ENCODE measurements around the gene HSPB6.

The HSPB6 gene

DNA sequence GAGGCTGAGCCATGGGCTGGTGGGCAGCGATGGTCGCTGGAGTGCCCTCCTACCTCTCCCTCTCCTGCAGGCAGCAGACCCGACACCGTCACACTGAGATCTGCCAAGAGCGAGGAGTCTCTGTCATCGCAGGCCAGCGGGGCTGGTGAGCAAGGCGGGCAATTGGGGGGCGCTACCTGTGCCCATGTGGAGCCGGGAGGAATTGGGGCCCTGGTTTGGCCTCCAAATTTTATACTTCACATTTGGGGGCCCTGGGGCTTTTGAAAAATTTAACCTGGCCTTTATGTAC is 28.5 kb upstream of the HSPB6 start:
- peaks cover 3% of the 10 kb centered on the region for H3K4me1 ChIP-seq (ENCODE audit: control insufficient read depth, insufficient read depth, low read length)
- peak overlapping the region; percentile 29 for H3K4me3 ChIP-seq (ENCODE audit: insufficient read depth, low read depth, low read length)
- no peaks in the 10 kb centered on the region for H3K36me3 ChIP-seq (ENCODE audit: control insufficient read depth, insufficient read depth, low read length)
- no peaks in the 10 kb centered on the region for H3K9me3 ChIP-seq (ENCODE audit: control insufficient read depth, low read length)
- 81 to 86% methylated on average over 10 of the region's 10 CpGs for WGBS, 2 experiments
- H3K27ac ChIP-seq (ENCODE audit: insufficient read depth, low read depth, low read length, poor library complexity, severe bottlenecking) = no peak overlapping the region
- H3K27me3 ChIP-seq (ENCODE audit: control insufficient read depth, insufficient read depth, low read length, poor library complexity, severe bottlenecking) = no peaks in the 10 kb centered on the region

GRCh38 chr19:35784503-35785338 is 27.9 kb upstream of the HSPB6 start:
- H3K9me3 ChIP-seq (ENCODE audit: control insufficient read depth, low read length) = no peaks in the 10 kb centered on the region
- H3K4me1 ChIP-seq (ENCODE audit: control insufficient read depth, insufficient read depth, low read length) = peaks cover 3% of the 10 kb centered on the region
- WGBS, 2 experiments = 17 to 26% methylated on average over 45 of the region's 45 CpGs
- H3K36me3 ChIP-seq (ENCODE audit: control insufficient read depth, insufficient read depth, low read length) = no peaks in the 10 kb centered on the region
- peak overlapping the region; percentile 29 for H3K4me3 ChIP-seq (ENCODE audit: insufficient read depth, low read depth, low read length)
- H3K27me3 ChIP-seq (ENCODE audit: control insufficient read depth, insufficient read depth, low read length, poor library complexity, severe bottlenecking) = no peaks in the 10 kb centered on the region
- no peak overlapping the region for H3K27ac ChIP-seq (ENCODE audit: insufficient read depth, low read depth, low read length, poor library complexity, severe bottlenecking)

- 66 to 70% methylated on average over 28 of the region's 28 CpGs for WGBS, 2 experiments
Observed at GRCh38 chr19:35783469-35784434, 26.9 kb upstream of the HSPB6 start.

GRCh38 chr19:35782589-35782988 is 25.8 kb upstream of the HSPB6 start:
- Histone ChIP-seq H3K27ac (ENCODE audit: insufficient read depth, low read depth, low read length, poor library complexity, severe bottlenecking) (no peak overlapping the region), H3K4me3 (ENCODE audit: insufficient read depth, low read depth, low read length) (no peak overlapping the region), H3K27me3 (ENCODE audit: control insufficient read depth, insufficient read depth, low read length, poor library complexity, severe bottlenecking) (no peaks in the 10 kb centered on the region), H3K36me3 (ENCODE audit: control insufficient read depth, insufficient read depth, low read length) (no peaks in the 10 kb centered on the region), H3K9me3 (ENCODE audit: control insufficient read depth, low read length) (no peaks in the 10 kb centered on the region), H3K4me1 (ENCODE audit: control insufficient read depth, insufficient read depth, low read length) (peaks cover 6% of the 10 kb centered on the region)
- 92 to 94% methylated on average over 12 of the region's 12 CpGs for WGBS, 2 experiments

More at GRCh38 chr19:35783469-35784434, 26.9 kb upstream of the HSPB6 start:
- Histone ChIP-seq H3K4me1 (ENCODE audit: control insufficient read depth, insufficient read depth, low read length) (peaks cover 3% of the 10 kb centered on the region), H3K27ac (ENCODE audit: insufficient read depth, low read depth, low read length, poor library complexity, severe bottlenecking) (no peak overlapping the region), H3K36me3 (ENCODE audit: control insufficient read depth, insufficient read depth, low read length) (no peaks in the 10 kb centered on the region), H3K9me3 (ENCODE audit: control insufficient read depth, low read length) (no peaks in the 10 kb centered on the region), H3K27me3 (ENCODE audit: control insufficient read depth, insufficient read depth, low read length, poor library complexity, severe bottlenecking) (no peaks in the 10 kb centered on the region), H3K4me3 (ENCODE audit: insufficient read depth, low read depth, low read length) (no peak overlapping the region)

DNA sequence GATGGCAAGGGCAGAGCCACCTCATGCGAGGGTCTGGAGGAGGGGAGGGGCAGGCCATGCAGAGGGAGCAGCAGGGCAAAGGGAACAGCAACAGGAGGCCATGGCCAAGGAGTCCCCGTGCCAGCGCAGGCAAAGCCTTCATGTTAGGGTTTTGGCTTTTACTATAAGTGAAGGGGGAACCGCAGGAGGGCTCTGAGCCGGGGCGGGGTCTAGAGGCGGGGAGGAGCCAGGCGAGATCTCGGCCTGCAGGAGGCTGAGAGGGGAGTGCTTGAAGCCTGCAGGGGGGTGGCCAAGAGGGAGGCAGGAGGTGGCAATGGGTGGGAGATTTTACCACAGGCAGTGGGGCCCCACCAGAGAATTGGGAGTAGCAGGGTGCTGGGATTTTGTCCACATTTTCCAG is 24.8 kb upstream of the HSPB6 start:
- no peaks in the 10 kb centered on the region for H3K9me3 ChIP-seq (ENCODE audit: control insufficient read depth, low read length)
- no peak overlapping the region for H3K4me3 ChIP-seq (ENCODE audit: insufficient read depth, low read depth, low read length)
- H3K4me1 ChIP-seq (ENCODE audit: control insufficient read depth, insufficient read depth, low read length) = peaks cover 15% of the 10 kb centered on the region
- H3K27me3 ChIP-seq (ENCODE audit: control insufficient read depth, insufficient read depth, low read length, poor library complexity, severe bottlenecking) = peaks cover 1% of the 10 kb centered on the region
- H3K27ac ChIP-seq (ENCODE audit: insufficient read depth, low read depth, low read length, poor library complexity, severe bottlenecking) = no peak overlapping the region
- 31 to 37% methylated on average over 9 of the region's 9 CpGs for WGBS, 2 experiments
- no peaks in the 10 kb centered on the region for H3K36me3 ChIP-seq (ENCODE audit: control insufficient read depth, insufficient read depth, low read length)

- H3K36me3 ChIP-seq (ENCODE audit: control insufficient read depth, insufficient read depth, low read length) = no peaks in the 10 kb centered on the region
- H3K9me3 ChIP-seq (ENCODE audit: control insufficient read depth, low read length) = no peaks in the 10 kb centered on the region
- peaks cover 7% of the 10 kb centered on the region for H3K27me3 ChIP-seq (ENCODE audit: control insufficient read depth, insufficient read depth, low read length, poor library complexity, severe bottlenecking)
- no peak overlapping the region for H3K27ac ChIP-seq (ENCODE audit: insufficient read depth, low read depth, low read length, poor library complexity, severe bottlenecking)
- no peak overlapping the region for H3K4me3 ChIP-seq (ENCODE audit: insufficient read depth, low read depth, low read length)
- WGBS, 2 experiments = 94 to 96% methylated on average over 20 of the region's 20 CpGs
- H3K4me1 ChIP-seq (ENCODE audit: control insufficient read depth, insufficient read depth, low read length) = peaks cover 21% of the 10 kb centered on the region
Observed at GRCh38 chr19:35780717-35781116, 23.9 kb upstream of the HSPB6 start.

DNA sequence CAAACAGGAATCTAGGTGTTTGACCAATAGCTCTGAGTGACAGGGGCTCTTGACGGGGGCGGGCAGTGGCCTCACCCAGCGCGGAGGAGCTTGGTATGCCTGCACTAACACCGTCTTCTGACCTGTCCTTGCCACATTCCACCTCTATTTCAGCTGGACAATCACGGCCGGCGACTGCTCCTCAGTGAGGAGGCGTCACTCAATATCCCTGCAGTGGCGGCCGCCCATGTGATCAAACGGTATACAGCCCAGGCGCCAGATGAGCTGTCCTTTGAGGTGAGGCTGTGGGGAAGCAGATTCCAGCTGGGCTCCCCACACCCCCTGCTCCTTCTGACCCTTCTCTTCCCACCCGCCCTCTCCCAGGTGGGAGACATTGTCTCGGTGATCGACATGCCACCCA is 23.2 kb upstream of the HSPB6 start:
- H3K27ac ChIP-seq (ENCODE audit: insufficient read depth, low read depth, low read length, poor library complexity, severe bottlenecking) = no peak overlapping the region
- H3K4me1 ChIP-seq (ENCODE audit: control insufficient read depth, insufficient read depth, low read length) = peaks cover 21% of the 10 kb centered on the region
- H3K27me3 ChIP-seq (ENCODE audit: control insufficient read depth, insufficient read depth, low read length, poor library complexity, severe bottlenecking) = peaks cover 7% of the 10 kb centered on the region
- WGBS, 2 experiments = 91% methylated on average over 16 of the region's 16 CpGs
- H3K9me3 ChIP-seq (ENCODE audit: control insufficient read depth, low read length) = no peaks in the 10 kb centered on the region
- no peak overlapping the region for H3K4me3 ChIP-seq (ENCODE audit: insufficient read depth, low read depth, low read length)
- H3K36me3 ChIP-seq (ENCODE audit: control insufficient read depth, insufficient read depth, low read length) = no peaks in the 10 kb centered on the region

GRCh38 chr19:35779033-35779432 is 22.2 kb upstream of the HSPB6 start:
- no peaks in the 10 kb centered on the region for H3K9me3 ChIP-seq (ENCODE audit: control insufficient read depth, low read length)
- WGBS, 2 experiments = 93 to 94% methylated on average over 8 of the region's 8 CpGs
- H3K4me3 ChIP-seq (ENCODE audit: insufficient read depth, low read depth, low read length) = no peak overlapping the region
- peaks cover 29% of the 10 kb centered on the region for H3K4me1 ChIP-seq (ENCODE audit: control insufficient read depth, insufficient read depth, low read length)
- no peaks in the 10 kb centered on the region for H3K36me3 ChIP-seq (ENCODE audit: control insufficient read depth, insufficient read depth, low read length)
- no peak overlapping the region for H3K27ac ChIP-seq (ENCODE audit: insufficient read depth, low read depth, low read length, poor library complexity, severe bottlenecking)
- H3K27me3 ChIP-seq (ENCODE audit: control insufficient read depth, insufficient read depth, low read length, poor library complexity, severe bottlenecking) = peaks cover 13% of the 10 kb centered on the region

GRCh38 chr19:35777961-35778360 is 21.1 kb upstream of the HSPB6 start:
- Histone ChIP-seq H3K27ac (ENCODE audit: insufficient read depth, low read depth, low read length, poor library complexity, severe bottlenecking) (no peak overlapping the region), H3K4me1 (ENCODE audit: control insufficient read depth, insufficient read depth, low read length) (peaks cover 26% of the 10 kb centered on the region), H3K27me3 (ENCODE audit: control insufficient read depth, insufficient read depth, low read length, poor library complexity, severe bottlenecking) (peaks cover 14% of the 10 kb centered on the region), H3K9me3 (ENCODE audit: control insufficient read depth, low read length) (no peaks in the 10 kb centered on the region), H3K36me3 (ENCODE audit: control insufficient read depth, insufficient read depth, low read length) (no peaks in the 10 kb centered on the region), H3K4me3 (ENCODE audit: insufficient read depth, low read depth, low read length) (no peak overlapping the region)
- WGBS, 2 experiments = 92 to 93% methylated on average over 7 of the region's 7 CpGs

All from ectodermal cell (in vitro differentiated cells).